NCI-H510A treated with DMSO at 0.1 percent for 48 hours (cell line): ENCODE measurements around the gene TOR1AIP2.
A peak's percentile ranks its signal among the peaks of the same experiment; 100 is the strongest.
"Not testable (repeated sequence)": the region's sequence is repeated elsewhere in the genome, so short reads cannot be mapped to it uniquely, and the experiment has no call there.

Experiments used
- DNase-seq: peaks from one replicate; lab custom pipeline; 2025; lab: John Stamatoyannopoulos, UW

The TOR1AIP2 gene

DNA sequence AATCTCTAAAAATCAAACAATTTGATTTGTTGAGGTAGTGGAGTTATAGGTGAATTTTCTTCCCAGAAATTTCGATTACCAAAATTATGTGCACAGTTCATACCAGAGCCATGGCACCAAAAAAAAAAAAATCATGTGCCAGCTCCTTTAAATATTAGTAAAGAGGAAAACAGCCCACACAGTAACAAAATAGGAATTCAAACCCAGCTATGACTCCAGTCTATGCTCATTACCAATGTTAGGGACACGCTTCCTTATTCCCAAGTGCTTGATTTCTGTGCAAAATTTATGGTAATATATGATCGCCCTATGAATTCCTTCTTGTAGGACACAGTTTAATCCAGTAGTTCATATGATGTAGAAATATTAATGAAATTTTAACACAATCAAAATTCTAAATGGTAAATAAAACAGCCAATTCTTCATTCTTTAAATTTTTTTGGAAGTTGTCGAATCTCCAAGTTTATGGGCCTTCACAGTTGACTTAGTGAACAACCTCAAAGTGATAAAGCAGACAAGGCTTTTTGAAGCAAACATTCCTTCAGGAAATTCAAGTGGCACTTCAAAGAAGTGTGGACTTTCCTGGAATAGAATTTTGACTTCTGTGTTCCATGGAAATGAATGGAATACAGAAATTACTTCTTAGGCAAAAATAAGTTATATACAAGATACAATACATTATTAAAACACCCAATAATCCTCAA lies 1.9 kb downstream of the TOR1AIP2 start:
- no peak for DNase-seq

DNA sequence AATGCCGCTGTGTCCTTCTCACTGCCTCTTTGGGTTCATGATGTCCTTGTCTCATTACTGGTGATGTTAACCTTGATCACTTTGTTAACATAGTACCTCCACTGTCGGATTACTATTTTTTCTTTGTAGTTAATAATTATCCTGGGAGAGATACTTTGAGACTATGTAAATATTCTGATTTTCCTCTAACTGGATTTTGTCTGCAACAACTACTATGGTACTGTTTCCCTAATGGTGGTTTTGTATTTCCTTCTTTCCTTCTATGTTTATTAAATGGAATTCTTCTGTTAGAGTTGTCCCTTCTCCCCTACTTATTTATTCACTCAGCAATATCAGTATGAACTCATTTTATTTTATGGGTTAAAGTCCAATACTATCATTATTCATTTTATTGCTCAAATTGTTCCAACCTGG lies 4.2 kb downstream of the TOR1AIP2 start:
- no peak for DNase-seq

DNA sequence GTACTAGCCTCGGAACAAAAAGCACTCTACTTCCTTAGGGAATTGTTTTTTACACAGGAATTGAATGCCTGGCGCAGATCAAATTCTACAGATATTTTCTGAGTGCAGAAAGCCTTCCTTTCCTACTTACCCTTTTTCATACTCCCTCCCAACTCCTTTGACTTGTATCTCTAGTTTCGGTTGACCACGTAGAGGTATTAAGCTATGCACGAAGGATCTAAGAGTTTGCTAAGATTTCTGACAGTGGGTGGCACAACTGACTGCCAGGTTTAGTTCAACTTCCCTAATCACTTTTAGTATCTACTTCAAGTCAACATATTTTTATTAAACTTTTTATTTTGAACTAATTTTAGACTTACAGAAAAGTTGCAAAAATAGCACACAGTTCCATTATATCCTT lies 5.0 kb downstream of the TOR1AIP2 start:
- no peak for DNase-seq

GRCh38 chr1:179871940-179872339 lies 5.7 kb downstream of the TOR1AIP2 start:
- no peak for DNase-seq

- no peak for DNase-seq
Observed at GRCh38 chr1:179870870-179871269, 6.7 kb downstream of the TOR1AIP2 start.

DNA sequence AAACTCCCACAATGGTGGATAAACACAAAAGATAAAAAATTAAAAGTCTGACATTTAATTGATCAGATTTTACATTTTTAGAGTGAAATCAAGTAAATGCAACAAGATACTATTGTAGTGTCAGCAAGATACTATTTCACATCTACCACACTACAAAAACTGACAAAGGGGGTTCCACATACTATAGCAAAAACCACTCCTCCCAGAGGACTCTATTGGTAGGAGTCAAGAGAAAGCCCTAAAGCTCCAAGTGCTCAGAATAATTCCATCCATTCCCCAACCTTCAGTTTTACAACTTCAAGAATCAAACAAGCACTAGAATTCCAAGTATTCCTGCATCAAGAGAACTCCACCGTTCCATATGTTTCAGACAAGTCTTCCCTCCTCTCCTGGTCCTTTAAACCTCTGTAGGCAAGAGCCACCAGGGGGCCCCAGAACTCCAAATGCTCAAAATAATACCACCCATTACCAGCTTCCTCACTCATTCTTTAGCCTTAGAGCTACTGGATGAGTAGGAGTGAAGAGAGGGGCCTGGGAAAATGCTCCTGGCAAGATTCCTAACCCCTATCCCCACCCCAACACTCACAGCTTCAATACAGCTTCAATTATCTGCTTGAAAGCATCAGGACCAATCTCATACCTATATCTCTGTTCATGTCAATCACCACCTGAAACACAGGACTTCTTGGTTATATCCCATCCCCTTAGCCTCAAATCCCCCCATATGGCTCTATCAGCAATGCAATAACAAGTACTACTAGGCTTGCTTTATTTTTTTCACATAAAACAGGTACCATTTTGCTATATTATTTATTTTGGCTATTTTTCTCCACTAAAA lies 9.9 kb downstream of the TOR1AIP2 start:
- peak; percentile 45 for DNase-seq

GRCh38 chr1:179866616-179867015 lies 11.0 kb downstream of the TOR1AIP2 start:
- no peak for DNase-seq

GRCh38 chr1:179865377-179865776 lies 12.2 kb downstream of the TOR1AIP2 start:
- no peak for DNase-seq

DNA sequence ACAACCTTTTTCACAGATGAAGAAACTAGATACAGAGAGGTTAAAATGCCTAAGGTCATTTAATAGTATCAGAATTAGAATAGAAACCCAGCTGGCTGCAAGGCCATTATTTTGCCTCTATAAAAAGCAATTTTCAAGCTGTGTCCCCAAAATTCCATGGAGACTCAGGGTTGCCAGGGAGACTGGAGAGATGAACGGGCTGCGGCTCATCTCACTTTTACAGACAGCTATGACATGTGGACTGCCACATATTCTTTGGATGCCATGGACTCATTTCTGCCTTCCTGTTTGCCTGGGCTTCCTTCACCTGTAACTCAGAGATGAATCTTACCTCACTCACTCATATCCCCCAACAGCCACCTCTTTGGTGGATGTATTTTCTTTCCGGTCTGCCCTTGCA lies 17.0 kb downstream of the TOR1AIP2 start:
- no peak for DNase-seq

- DNase-seq = no peak
Observed at GRCh38 chr1:179857009-179857408, 20.6 kb downstream of the TOR1AIP2 start.

DNA sequence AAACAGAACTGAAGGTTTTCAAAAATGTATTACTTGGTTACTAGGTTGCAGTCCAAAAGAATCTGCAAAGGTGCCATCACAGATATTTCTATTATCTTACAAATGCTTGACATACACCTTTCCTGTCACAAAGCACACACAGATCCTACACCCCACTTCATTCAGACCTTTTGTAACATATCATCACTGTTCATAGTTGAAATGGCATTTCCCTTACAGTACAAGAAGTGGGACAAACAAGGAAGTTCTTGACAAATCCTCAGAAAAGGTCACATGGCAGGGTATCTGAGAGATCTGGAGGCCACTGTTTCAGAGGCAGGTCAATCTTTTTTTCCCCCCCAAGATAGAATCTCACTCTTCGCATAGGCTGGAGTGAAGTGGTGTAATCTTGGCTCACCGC lies 21.3 kb downstream of the TOR1AIP2 start:
- DNase-seq = no peak

DNA sequence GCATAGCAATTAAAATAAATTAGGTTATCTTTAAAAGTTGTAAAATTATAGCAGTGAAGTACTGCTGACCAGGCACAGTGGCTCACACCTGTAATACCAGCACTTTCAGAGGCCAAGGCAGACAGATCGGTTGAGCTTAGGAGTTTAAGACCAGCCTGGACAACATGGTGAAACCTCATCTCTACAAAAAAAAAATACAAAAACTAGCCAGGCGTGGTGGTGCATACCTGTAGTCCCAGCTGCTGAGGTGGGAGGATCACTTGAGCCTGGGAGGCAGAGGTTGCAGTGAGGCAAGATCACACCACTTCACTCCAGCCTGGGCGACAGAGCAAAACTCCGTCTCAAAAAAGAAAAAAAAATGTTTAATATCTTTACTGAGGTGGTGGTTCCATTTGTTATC lies 21.8 kb downstream of the TOR1AIP2 start:
- DNase-seq = not testable (repeated sequence)

DNA sequence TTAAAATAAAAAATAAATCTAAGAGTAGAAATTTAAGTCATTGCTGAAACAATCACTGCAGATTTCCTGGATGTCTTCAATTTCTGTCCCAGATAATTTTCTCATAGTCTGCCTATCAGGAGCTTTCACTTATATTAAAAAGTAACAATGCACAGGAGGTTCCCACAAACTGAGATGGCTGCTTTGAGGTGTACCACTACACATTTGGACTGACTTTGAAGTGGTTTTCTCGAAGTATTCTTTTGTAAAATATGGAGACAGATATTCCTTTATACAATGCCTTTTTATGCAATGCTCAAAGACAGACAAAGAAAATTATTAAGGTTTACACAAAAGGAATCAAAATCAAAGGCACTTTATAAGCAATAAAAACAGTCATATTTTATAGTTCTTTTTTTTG lies 24.5 kb downstream of the TOR1AIP2 start:
- no peak for DNase-seq

DNA sequence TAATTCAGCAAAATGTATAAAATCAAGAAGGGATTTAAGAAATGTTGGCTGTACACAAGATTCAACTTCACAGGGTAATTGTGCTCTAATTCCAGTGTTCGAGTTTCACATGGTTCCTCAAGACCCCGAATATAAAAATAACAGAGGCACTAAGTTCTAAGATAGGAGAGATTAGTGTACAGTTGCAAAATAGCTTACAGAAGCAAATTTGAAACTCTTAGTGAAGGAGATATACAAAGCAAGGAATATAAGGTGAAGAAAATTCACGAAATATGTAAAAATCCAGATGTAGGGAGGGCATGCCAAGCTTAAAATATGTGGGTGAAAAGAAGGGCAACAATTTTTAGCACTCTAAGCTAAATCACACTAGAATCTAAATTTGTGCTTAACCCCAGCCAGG lies 29.4 kb downstream of the TOR1AIP2 start:
- DNase-seq = no peak

- no peak for DNase-seq
Observed at GRCh38 chr1:179840107-179840506, 37.5 kb downstream of the TOR1AIP2 start.

- DNase-seq = not testable (repeated sequence)
Observed at GRCh38 chr1:179836686-179837445, 40.7 kb downstream of the TOR1AIP2 start.

DNA sequence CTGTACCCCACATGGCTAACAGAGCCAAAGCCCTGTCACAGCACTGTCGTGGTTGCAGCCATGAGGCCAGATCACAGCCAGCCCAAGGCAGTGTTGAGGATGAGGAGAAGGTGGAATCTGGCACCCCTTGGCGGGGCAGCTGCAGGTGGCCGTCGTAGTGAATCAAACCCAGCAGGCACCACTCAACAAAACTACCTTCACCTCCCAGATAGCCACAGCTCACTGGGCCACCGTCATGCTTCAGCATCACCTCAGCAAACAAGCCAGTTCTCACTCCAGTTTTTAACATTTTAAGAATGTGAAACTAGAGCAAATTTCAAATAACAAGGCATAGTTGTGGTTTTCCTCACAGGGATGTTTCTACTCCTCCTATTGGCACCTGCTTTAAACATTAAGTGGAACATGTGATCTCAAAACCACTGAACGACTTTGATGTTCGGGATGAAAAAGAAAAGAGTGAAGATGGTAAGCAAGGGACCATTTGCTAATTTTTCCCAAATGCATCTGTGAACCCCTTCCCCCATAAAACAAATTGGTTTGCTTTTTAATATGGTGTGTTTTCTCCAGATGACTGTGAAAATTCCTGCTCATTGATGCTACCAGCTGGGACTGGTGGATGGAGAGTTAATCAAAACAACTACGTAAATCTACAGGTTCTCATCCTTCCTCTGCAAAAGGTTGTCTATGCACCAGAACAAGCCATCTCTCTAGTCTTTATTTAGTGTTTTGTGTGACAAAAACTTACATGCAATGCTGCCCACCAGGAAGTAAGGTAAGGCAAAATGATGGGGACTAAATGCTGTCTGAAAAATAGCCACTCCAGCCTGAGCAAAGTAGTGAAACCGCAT lies 45.5 kb downstream of the TOR1AIP2 start:
- peak; percentile 33 for DNase-seq

DNA sequence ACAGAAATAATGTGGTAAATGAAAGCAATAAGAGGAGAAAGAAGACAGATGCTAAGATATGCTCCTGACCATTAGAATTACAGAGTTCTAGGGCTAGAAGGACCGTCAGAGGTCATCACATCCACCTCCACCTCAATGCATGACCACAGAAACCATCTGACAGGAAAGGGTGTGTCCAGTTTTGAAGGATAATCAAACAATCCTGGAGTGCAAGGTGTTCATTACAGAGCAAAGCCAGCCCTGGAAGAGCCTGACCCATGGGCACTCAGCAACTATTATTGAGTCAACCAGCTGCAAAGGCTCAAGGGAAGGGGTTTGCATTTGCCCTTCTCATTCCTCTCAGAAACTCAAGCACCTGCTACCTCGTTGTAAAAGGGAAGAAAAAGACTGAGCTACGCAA lies 46.4 kb downstream of the TOR1AIP2 start:
- peak; percentile 65 for DNase-seq

- DNase-seq = no peak
Observed at GRCh38 chr1:179828554-179829110, 49.0 kb downstream of the TOR1AIP2 start.

DNA sequence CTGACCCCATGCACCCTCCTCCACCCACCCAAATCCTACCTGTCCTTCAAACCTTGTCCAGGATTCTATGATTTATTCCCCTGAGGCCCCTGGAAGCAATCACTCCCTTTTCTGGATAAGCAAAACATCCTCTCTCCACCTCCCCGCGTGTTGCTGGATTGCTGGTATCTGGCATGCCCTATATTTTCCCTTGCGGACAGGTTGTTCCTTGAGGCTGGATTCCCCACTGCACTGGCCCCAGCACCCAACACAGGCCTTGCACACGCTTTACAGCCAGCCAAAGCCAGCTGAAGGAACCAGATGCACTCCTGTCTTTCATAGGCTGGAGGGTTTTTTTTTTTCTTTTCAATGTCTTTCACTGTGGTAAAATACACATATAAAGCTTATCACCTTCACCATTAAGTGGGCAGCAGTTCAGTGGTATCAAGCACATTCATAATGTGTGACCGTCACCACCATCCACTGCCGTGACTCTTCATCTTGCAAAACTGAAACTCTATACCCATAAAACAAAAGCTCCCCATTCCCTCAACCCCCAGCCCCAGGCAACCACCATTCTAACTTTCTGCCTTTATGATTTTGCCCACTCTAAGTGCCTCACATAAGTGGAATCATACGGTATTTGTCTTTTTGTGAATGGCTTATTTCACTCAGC lies 50.9 kb downstream of the TOR1AIP2 start:
- no peak for DNase-seq
